Gastrocnemius medialis (tissue), 4 donors: Measurements from ENCODE around the gene TSHR. TPM values are rescaled to one million over a fixed set of nuclear protein-coding genes. Genes with fewer than 3 reads are reported as not detected.
A peak's percentile ranks its signal among the peaks of the same experiment; 100 is the strongest.

Source experiments
- ATAC-seq, 2 donors: fragments of 150-250 bp; one replicate each; pipeline ENCODE4 v1.9.1; 2016
- DNase-seq, 2 donors: peaks; one replicate each; pipeline ENCODE4 v3.0.0-alpha.2; 2019
- H3K27ac ChIP-seq, 4 donors: fragments of 200-600 bp; sonication (generic); 1 replicate in 1 of 4; 2 replicates in 3 of 4; pipeline ENCODE4 v1.5.1; 2016 to 2018; ENCODE audit warnings: mild to moderate bottlenecking in 2 of 4, moderate library complexity in 1 of 4
- H3K27me3 ChIP-seq, 3 donors: fragments of 200-600 bp; sonication (generic) in 2 of 3; 1 replicate in 1 of 3; 2 replicates in 2 of 3; pipeline versions ENCODE4 v1.5.1 to v1.6.0; 2016 to 2019; ENCODE audit warnings: mild to moderate bottlenecking in 1 of 3, moderate library complexity in 1 of 3
- H3K36me3 ChIP-seq, 2 donors: fragments of 200-600 bp; sonication (generic) in 1 of 2; one replicate each; pipeline ENCODE4 v1.5.1; 2017 to 2018
- H3K4me1 ChIP-seq, 2 donors: fragments of 200-600 bp; sonication (generic) in 1 of 2; one replicate each; pipeline ENCODE4 v1.5.1; 2016 to 2017; ENCODE audit warnings: mild to moderate bottlenecking in 2 of 2
- H3K4me3 ChIP-seq, 4 donors: fragments of 200-600 bp; sonication (generic) in 3 of 4; 1 replicate in 1 of 4; 2 replicates in 3 of 4; pipeline ENCODE4 v1.5.1; 2016 to 2019; ENCODE audit warnings: mild to moderate bottlenecking in 2 of 4
- H3K9me3 ChIP-seq, 3 donors: fragments of 200-600 bp; sonication (generic) in 2 of 3; 1 replicate in 1 of 3; 2 replicates in 2 of 3; pipeline ENCODE4 v1.5.1; 2016 to 2019
- CTCF ChIP-seq, 5 experiments: fragments of 450-650 bp in 3 of 5; fragments of 200-600 bp in 2 of 5; sonication (generic) in 2 of 5; IDR thresholded peaks in 4 of 5; conservative IDR thresholded peaks in 1 of 5; 1 replicate in 4 of 5; 2 replicates in 1 of 5; pipeline ENCODE4 v1.5.1; 2016 to 2019; ENCODE audit warnings: antibody characterized with exemption in 5 of 5, mild to moderate bottlenecking in 3 of 5, moderate library complexity in 3 of 5
- POLR2A ChIP-seq, 2 donors: fragments of 450-650 bp; IDR thresholded peaks; one replicate each; pipeline ENCODE4 v1.6.1; 2017; ENCODE audit warnings: antibody characterized with exemption in 2 of 2, mild to moderate bottlenecking in 2 of 2, moderate library complexity in 2 of 2
- in situ Hi-C, 4 donors: fragments of 200-750 bp; cut with MboI; loops; one replicate each; pipeline versions ENCODE4 v1.15.0 to v1.8.0; 2017; ENCODE audit warnings: low sequenced_read_pairs in 4 of 4
- intact Hi-C: fragments of 100-400 bp; cut with DNase I; formaldehyde crosslinking; loops from one replicate; pipeline ENCODE4 v1.15.1; 2023; ENCODE audit warnings: low total_unique reads
- total RNA-seq, 4 donors: library from RNA; depleted of rRNA; stranded (reverse); fragments of >200 nt; gene quantifications; one replicate each; pipeline versions ENCODE4 v1.1.0 to v1.2.3, GENCODE V29; 2016

The TSHR gene
- total RNA-seq, 4 donors from 2014 or later, result not detected

- Histone ChIP-seq H3K4me1 (no peaks in the 10 kb centered on the region), H3K27ac (no peak overlapping the region), H3K36me3 (no peaks in the 10 kb centered on the region), H3K9me3 (no peaks in the 10 kb centered on the region), H3K4me3 (no peak overlapping the region), H3K27me3 (no peaks in the 10 kb centered on the region)
- TF ChIP-seq CTCF (IDR thresholded peaks at IDR 0.05 in 4 of 5, conservative IDR thresholded peaks at IDR 0.05 in 1 of 5) (no peak), POLR2A (IDR thresholded peaks at IDR 0.05) (no peak)
- in situ Hi-C loops, result loop anchor here in 3 of 4 donors (10.0 kb wide), 1 partner anchor 166 kb away; no protein-coding TSS in a partner anchor
- ATAC-seq, result no peak
- no peak for DNase-seq
- intact Hi-C loops, result no loop called here
These were observed 205.7 kb downstream of the TSHR start for GRCh38 chr14:81161088-81161487.

DNA sequence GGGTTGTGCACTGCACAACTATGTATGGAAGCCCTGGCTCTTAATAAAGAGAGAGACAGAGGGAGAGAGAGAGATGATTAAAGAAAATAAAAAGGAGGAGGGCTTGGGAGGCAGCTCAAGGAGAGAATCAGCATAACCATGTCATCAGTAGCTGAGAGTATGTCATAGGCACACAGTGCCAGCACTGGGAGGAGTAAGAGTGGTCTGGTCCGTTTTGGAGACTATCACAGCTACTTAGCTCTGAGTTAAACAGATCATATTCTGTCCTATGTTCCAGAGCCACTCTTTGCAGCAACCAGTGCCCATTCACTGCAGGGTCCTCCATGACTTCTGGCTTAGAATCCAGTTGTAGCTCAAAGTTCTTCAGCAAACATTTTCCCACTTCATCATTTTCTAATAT lies 206.3 kb downstream of the TSHR start:
- Histone ChIP-seq H3K4me3 (no peak overlapping the region), H3K36me3 (no peaks in the 10 kb centered on the region), H3K27me3 (no peaks in the 10 kb centered on the region), H3K27ac (no peak overlapping the region), H3K4me1 (no peaks in the 10 kb centered on the region), H3K9me3 (no peaks in the 10 kb centered on the region)
- no peak for DNase-seq
- no peak for ATAC-seq
- in situ Hi-C loops (loop anchor here in 3 of 4 donors (10.0 kb wide), 1 partner anchor 167 kb away; no protein-coding TSS in a partner anchor), intact Hi-C loops (no loop called here)
- TF ChIP-seq CTCF (IDR thresholded peaks at IDR 0.05 in 4 of 5, conservative IDR thresholded peaks at IDR 0.05 in 1 of 5) (no peak), POLR2A (IDR thresholded peaks at IDR 0.05) (no peak)

DNA sequence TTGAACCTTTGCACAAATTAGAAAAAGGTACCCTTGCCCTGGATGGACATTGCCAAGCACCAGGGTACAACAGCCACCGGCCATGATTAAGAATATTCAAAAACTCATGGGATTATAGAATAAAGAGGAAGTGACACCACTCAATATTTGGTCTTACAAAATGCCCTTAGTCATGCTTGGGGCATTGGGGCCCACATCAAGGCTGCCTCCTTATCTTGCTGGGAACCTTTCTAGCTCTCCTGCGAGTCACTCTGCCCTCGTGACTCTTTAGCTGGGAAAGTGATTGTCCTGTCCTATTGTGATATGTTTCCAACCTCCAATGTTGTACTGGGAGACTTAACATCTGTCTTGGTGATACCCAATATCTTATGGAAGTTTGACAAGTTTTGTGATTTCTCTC lies 207.5 kb downstream of the TSHR start:
- intact Hi-C loops, result no loop called here
- in situ Hi-C loops, result loop anchor here in 3 of 4 donors (10.0 kb wide), 1 partner anchor 168 kb away; no protein-coding TSS in a partner anchor
- Histone ChIP-seq H3K4me3 (no peak overlapping the region), H3K27ac (no peak overlapping the region), H3K27me3 (no peaks in the 10 kb centered on the region), H3K36me3 (no peaks in the 10 kb centered on the region), H3K4me1 (no peaks in the 10 kb centered on the region), H3K9me3 (no peaks in the 10 kb centered on the region)
- TF ChIP-seq CTCF (IDR thresholded peaks at IDR 0.05 in 4 of 5, conservative IDR thresholded peaks at IDR 0.05 in 1 of 5) (no peak), POLR2A (IDR thresholded peaks at IDR 0.05) (no peak)
- no peak for DNase-seq
- no peak for ATAC-seq

DNA sequence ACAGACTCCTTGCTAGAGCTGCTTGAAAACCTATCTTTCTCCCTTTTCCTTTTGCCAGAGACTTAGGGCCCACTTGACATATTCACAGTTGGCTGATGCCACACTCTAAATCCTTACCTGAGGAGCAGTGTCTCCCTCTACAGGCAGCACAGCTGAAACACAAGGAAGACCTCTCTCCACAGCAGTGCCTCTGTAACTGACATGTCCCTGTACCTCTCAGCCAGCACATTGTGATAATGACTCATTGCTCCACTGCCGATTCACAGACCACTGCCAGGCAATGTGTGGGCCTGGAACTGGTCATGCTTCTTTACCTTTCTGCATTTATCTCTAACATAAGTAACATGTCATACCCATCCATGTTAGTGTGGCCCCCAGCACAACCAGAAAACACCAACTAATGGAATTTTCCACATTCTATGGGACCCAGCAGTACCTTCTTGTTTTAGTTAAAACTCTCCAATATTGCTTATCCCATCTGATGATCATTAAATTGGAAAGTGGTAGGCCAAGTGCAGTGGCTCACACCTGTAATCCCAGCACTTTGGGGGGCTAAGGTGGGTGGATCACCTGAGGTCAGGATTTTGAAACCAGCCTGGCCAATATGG lies 208.8 kb downstream of the TSHR start:
- no peaks in the 10 kb centered on the region for H3K27me3 ChIP-seq
- ATAC-seq (peak; percentile 79 to 85), DNase-seq (peak in 1 of 2 donors; percentile 40)
- H3K4me1 ChIP-seq, result peaks cover 2% of the 10 kb centered on the region in 2 donors
- intact Hi-C loops, result no loop called here
- H3K4me3 ChIP-seq, result no peak overlapping the region
- no peaks in the 10 kb centered on the region for H3K36me3 ChIP-seq
- TF ChIP-seq CTCF (IDR thresholded peaks at IDR 0.05 in 4 of 5, conservative IDR thresholded peaks at IDR 0.05 in 1 of 5) (peak in 3 of 5 experiments; percentile 11 to 46 (median 30)), POLR2A (IDR thresholded peaks at IDR 0.05) (no peak)
- no peaks in the 10 kb centered on the region for H3K9me3 ChIP-seq
- H3K27ac ChIP-seq, result no peak overlapping the region
- in situ Hi-C loops, result loop anchor here in 3 of 4 donors (10.0 kb wide), 1 partner anchor 169 kb away; no protein-coding TSS in a partner anchor
